DOHH2 (cell line): ENCODE measurements around the gene ZNRF3.

Experiments
- H3F3A ChIP-seq: fragments of 200-600 bp; sonication (generic), shearing (Covaris generic); 2 replicates; pipeline ENCODE4 v1.6.0; 2016; ENCODE audit warnings: antibody characterized with exemption, mild to moderate bottlenecking; ENCODE audit not compliant: control insufficient read depth, insufficient read depth
- H3K27ac ChIP-seq: fragments of 200-600 bp; sonication (generic); 2 replicates; pipeline ENCODE4 v1.5.1; 2014; ENCODE audit warnings: low read depth, mild to moderate bottlenecking, low read length, moderate library complexity
- H3K27me3 ChIP-seq: fragments of 200-600 bp; sonication (generic); 2 replicates; pipeline ENCODE4 v1.6.1; 2014; ENCODE audit warnings: mild to moderate bottlenecking, low read length, mixed read lengths; ENCODE audit not compliant: control insufficient read depth
- H3K36me3 ChIP-seq: fragments of 200-600 bp; sonication (generic); 2 replicates; pipeline ENCODE4 v1.6.1; 2014; ENCODE audit warnings: mild to moderate bottlenecking, low read length, moderate library complexity, mixed read lengths; ENCODE audit not compliant: control insufficient read depth
- H3K4me1 ChIP-seq: fragments of 200-600 bp; sonication (generic); 2 replicates; pipeline ENCODE4 v1.6.1; 2014; ENCODE audit warnings: mild to moderate bottlenecking, low read length, mixed read lengths; ENCODE audit not compliant: control insufficient read depth
- H3K4me2 ChIP-seq: fragments of 200-600 bp; sonication (generic); 2 replicates; pipeline ENCODE4 v1.6.0; 2014; ENCODE audit warnings: mild to moderate bottlenecking, low read length, moderate library complexity
- H3K4me3 ChIP-seq: fragments of 200-600 bp; sonication (generic); 2 replicates; pipeline ENCODE4 v1.5.1; 2014; ENCODE audit warnings: mild to moderate bottlenecking, low read length, mixed read lengths
- H3K79me2 ChIP-seq: fragments of 200-600 bp; sonication (generic); 2 replicates; pipeline ENCODE4 v1.6.1; 2014; ENCODE audit warnings: mild to moderate bottlenecking, low read length, mixed read lengths; ENCODE audit not compliant: control insufficient read depth
- H3K9me2 ChIP-seq: fragments of 200-600 bp; sonication (generic); replicated peaks from 2 replicates; pipeline ENCODE4 v1.6.1; 2014; ENCODE audit warnings: mild to moderate bottlenecking, low read length, mixed read lengths; ENCODE audit not compliant: control insufficient read depth
- H3K9me3 ChIP-seq: fragments of 200-600 bp; sonication (generic); 2 replicates; pipeline ENCODE4 v1.6.1; 2014; ENCODE audit warnings: antibody characterized with exemption, low read length, mixed read lengths; ENCODE audit not compliant: control insufficient read depth, insufficient read depth
- H4K20me1 ChIP-seq: fragments of 200-600 bp; sonication (generic); 2 replicates; pipeline ENCODE4 v1.6.0; 2014; ENCODE audit warnings: low read depth, mild to moderate bottlenecking, antibody characterized with exemption, low read length, moderate library complexity; ENCODE audit not compliant: control insufficient read depth, insufficient read depth
- EZH2phosphoT487 ChIP-seq: fragments of 200-600 bp; sonication (generic); IDR thresholded peaks from 2 replicates; pipeline ENCODE4 v1.6.1; 2017; ENCODE audit warnings: borderline replicate concordance, mild to moderate bottlenecking, antibody characterized with exemption, low read length, moderate library complexity, mixed read lengths
- TF ChIP-seq, protein P1 (sequence below): fragments of 200-600 bp; sonication (generic); IDR thresholded peaks from one replicate; pipeline ENCODE4 v1.5.1; 2014; ENCODE audit warnings: antibody characterized with exemption, mild to moderate bottlenecking, low read depth, low read length; ENCODE audit not compliant: poor library complexity, severe bottlenecking

The ZNRF3 gene

GRCh38 chr22:28909375-28909774 lies 26.0 kb downstream of the ZNRF3 start:
- H3K27ac ChIP-seq = no peak overlapping the region
- no peaks in the 10 kb centered on the region for H3K36me3 ChIP-seq
- no peaks in the 10 kb centered on the region for H3K79me2 ChIP-seq
- H3K4me2 ChIP-seq = no peak overlapping the region
- H3K4me1 ChIP-seq = no peaks in the 10 kb centered on the region
- no peaks in the 10 kb centered on the region for H3K9me3 ChIP-seq
- no peaks in the 10 kb centered on the region for H4K20me1 ChIP-seq
- no peak overlapping the region for H3K4me3 ChIP-seq
- no peaks in the 10 kb centered on the region for H3F3A ChIP-seq
- peaks cover 13% of the 10 kb centered on the region for H3K27me3 ChIP-seq
- H3K9me2 ChIP-seq = no peaks in the 10 kb centered on the region
- TF ChIP-seq, protein P1, sequence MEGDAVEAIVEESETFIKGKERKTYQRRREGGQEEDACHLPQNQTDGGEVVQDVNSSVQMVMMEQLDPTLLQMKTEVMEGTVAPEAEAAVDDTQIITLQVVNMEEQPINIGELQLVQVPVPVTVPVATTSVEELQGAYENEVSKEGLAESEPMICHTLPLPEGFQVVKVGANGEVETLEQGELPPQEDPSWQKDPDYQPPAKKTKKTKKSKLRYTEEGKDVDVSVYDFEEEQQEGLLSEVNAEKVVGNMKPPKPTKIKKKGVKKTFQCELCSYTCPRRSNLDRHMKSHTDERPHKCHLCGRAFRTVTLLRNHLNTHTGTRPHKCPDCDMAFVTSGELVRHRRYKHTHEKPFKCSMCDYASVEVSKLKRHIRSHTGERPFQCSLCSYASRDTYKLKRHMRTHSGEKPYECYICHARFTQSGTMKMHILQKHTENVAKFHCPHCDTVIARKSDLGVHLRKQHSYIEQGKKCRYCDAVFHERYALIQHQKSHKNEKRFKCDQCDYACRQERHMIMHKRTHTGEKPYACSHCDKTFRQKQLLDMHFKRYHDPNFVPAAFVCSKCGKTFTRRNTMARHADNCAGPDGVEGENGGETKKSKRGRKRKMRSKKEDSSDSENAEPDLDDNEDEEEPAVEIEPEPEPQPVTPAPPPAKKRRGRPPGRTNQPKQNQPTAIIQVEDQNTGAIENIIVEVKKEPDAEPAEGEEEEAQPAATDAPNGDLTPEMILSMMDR = no peak
- TF ChIP-seq EZH2phosphoT487 = no peak

- TF ChIP-seq EZH2phosphoT487 = no peak
- no peaks in the 10 kb centered on the region for H4K20me1 ChIP-seq
Observed at GRCh38 chr22:28910569-28911303, 27.4 kb downstream of the ZNRF3 start.

DNA sequence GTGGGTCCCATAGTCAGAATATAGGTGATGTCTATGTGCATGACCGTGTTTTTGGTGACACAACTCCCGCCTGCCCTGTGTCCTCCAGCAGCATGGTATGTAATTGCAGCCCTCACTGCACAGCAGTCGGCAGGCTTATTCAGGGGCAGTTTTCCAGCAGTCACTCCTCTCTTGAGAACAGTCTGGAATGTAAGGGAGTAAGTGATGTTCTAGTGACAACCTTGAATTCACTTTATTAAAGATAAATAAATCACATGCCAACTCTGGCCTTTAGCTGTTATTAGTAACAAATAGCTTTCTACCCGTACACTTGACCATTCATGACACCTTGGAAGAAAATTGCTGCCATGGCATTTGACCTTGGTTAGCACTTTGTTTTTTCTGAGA lies 27.9 kb downstream of the ZNRF3 start:
- no peak for TF ChIP-seq EZH2phosphoT487
- no peak overlapping the region for H3K4me3 ChIP-seq
- no peaks in the 10 kb centered on the region for H3F3A ChIP-seq
- no peak overlapping the region for H3K4me2 ChIP-seq
- no peaks in the 10 kb centered on the region for H3K36me3 ChIP-seq
- H3K27ac ChIP-seq = no peak overlapping the region
- H4K20me1 ChIP-seq = no peaks in the 10 kb centered on the region
- peaks cover 5% of the 10 kb centered on the region; the same call in 1 of the 2 replicates for H3K27me3 ChIP-seq
- H3K9me3 ChIP-seq = no peaks in the 10 kb centered on the region
- no peaks in the 10 kb centered on the region for H3K9me2 ChIP-seq
- no peaks in the 10 kb centered on the region for H3K79me2 ChIP-seq
- no peaks in the 10 kb centered on the region for H3K4me1 ChIP-seq

More at GRCh38 chr22:28910569-28911303, 27.4 kb downstream of the ZNRF3 start:
- Histone ChIP-seq H3K9me2 (no peaks in the 10 kb centered on the region), H3K9me3 (no peaks in the 10 kb centered on the region), H3K27me3 (peaks cover 6% of the 10 kb centered on the region; the same call in 1 of the 2 replicates), H3K4me1 (no peaks in the 10 kb centered on the region), H3K4me2 (no peak overlapping the region), H3F3A (no peaks in the 10 kb centered on the region), H3K27ac (no peak overlapping the region), H3K4me3 (no peak overlapping the region), H3K36me3 (no peaks in the 10 kb centered on the region), H3K79me2 (no peaks in the 10 kb centered on the region)

- no peaks in the 10 kb centered on the region for H3K36me3 ChIP-seq
- H3K27me3 ChIP-seq = peaks cover 5% of the 10 kb centered on the region; the same call in 1 of the 2 replicates
- H4K20me1 ChIP-seq = no peaks in the 10 kb centered on the region
- no peaks in the 10 kb centered on the region for H3K79me2 ChIP-seq
- no peak overlapping the region for H3K27ac ChIP-seq
- no peak overlapping the region for H3K4me3 ChIP-seq
- H3F3A ChIP-seq = no peaks in the 10 kb centered on the region
- no peaks in the 10 kb centered on the region for H3K4me1 ChIP-seq
- no peak overlapping the region for H3K4me2 ChIP-seq
- H3K9me3 ChIP-seq = no peaks in the 10 kb centered on the region
- H3K9me2 ChIP-seq = no peaks in the 10 kb centered on the region
- TF ChIP-seq EZH2phosphoT487 = no peak
- TF ChIP-seq, protein P1 = no peak
Observed at GRCh38 chr22:28911777-28912669, 28.7 kb downstream of the ZNRF3 start.
